ENCODE data around the gene WDR5B. TPM values are rescaled to one million over a fixed set of nuclear protein-coding genes. Genes with fewer than 3 reads are reported as not detected.

WDR5B gene
- total and polyA plus RNA-seq, 4 donors, result 2.8 to 7.5 (median 4.9) TPM

GRCh38 chr3:122403489-122403888 lies 12.4 kb downstream of the WDR5B start:
- H3K9me3 ChIP-seq (ENCODE audit: control insufficient read depth in 4 of 4, insufficient read depth in 3 of 4, low read length in 3 of 4), result no peaks in the 10 kb centered on the region
- H3K27me3 ChIP-seq (ENCODE audit: control insufficient read depth in 3 of 3, insufficient read depth in 3 of 3, low read length in 2 of 3), result no peaks in the 10 kb centered on the region
- DNase-seq, result no peak
- peaks cover 0 to 2% (median 0%) of the 10 kb centered on the region in 5 donors for H3K4me1 ChIP-seq (ENCODE audit: control insufficient read depth in 5 of 5, insufficient read depth in 5 of 5, low read length in 5 of 5)
- no peak overlapping the region for H3K9ac ChIP-seq (ENCODE audit: insufficient read depth in 1 of 2, low read length in 2 of 2)
- no peak overlapping the region for H3K4me3 ChIP-seq
- H3K36me3 ChIP-seq (ENCODE audit: control insufficient read depth in 4 of 4, insufficient read depth in 4 of 4, low read length in 4 of 4), result peaks cover 0 to 30% (median 16%) of the 10 kb centered on the region in 4 donors
- 88 to 91% methylated on average over 6 of the region's 6 CpGs for WGBS, 2 donors
- TF ChIP-seq CTCF (IDR thresholded peaks at IDR 0.05; ENCODE audit: control extremely low read depth, extremely low read depth), result no peak
- no peak overlapping the region for H3K27ac ChIP-seq (ENCODE audit: low read depth in 1 of 2, low read length in 1 of 2)
- no peak for ATAC-seq (ENCODE audit: insufficient read depth, low FRiP score)

GRCh38 chr3:122398920-122399319 lies 16.9 kb downstream of the WDR5B start:
- no peak for TF ChIP-seq CTCF (IDR thresholded peaks at IDR 0.05; ENCODE audit: control extremely low read depth, extremely low read depth)
- WGBS, 2 donors, result 97 to 98% methylated on average over 2 of the region's 2 CpGs
- Histone ChIP-seq H3K4me1 (ENCODE audit: control insufficient read depth in 5 of 5, insufficient read depth in 5 of 5, low read length in 5 of 5) (no peaks in the 10 kb centered on the region), H3K27ac (ENCODE audit: low read depth in 1 of 2, low read length in 1 of 2) (no peak overlapping the region), H3K9ac (ENCODE audit: insufficient read depth in 1 of 2, low read length in 2 of 2) (no peak overlapping the region), H3K4me3 (no peak overlapping the region), H3K36me3 (ENCODE audit: control insufficient read depth in 4 of 4, insufficient read depth in 4 of 4, low read length in 4 of 4) (peaks cover 0 to 17% (median 9%) of the 10 kb centered on the region in 4 donors), H3K27me3 (ENCODE audit: control insufficient read depth in 3 of 3, insufficient read depth in 3 of 3, low read length in 2 of 3) (no peaks in the 10 kb centered on the region), H3K9me3 (ENCODE audit: control insufficient read depth in 4 of 4, insufficient read depth in 3 of 4, low read length in 3 of 4) (no peaks in the 10 kb centered on the region)
- no peak for DNase-seq
- no peak for ATAC-seq (ENCODE audit: insufficient read depth, low FRiP score)

GRCh38 chr3:122397201-122397600 lies 18.7 kb downstream of the WDR5B start:
- no peak for TF ChIP-seq CTCF (IDR thresholded peaks at IDR 0.05; ENCODE audit: control extremely low read depth, extremely low read depth)
- Histone ChIP-seq H3K4me1 (ENCODE audit: control insufficient read depth in 5 of 5, insufficient read depth in 5 of 5, low read length in 5 of 5) (peaks cover 0 to 10% (median 0%) of the 10 kb centered on the region in 5 donors), H3K27me3 (ENCODE audit: control insufficient read depth in 3 of 3, insufficient read depth in 3 of 3, low read length in 2 of 3) (no peaks in the 10 kb centered on the region), H3K27ac (ENCODE audit: low read depth in 1 of 2, low read length in 1 of 2) (no peak overlapping the region), H3K4me3 (no peak overlapping the region), H3K9me3 (ENCODE audit: control insufficient read depth in 4 of 4, insufficient read depth in 3 of 4, low read length in 3 of 4) (no peaks in the 10 kb centered on the region), H3K36me3 (ENCODE audit: control insufficient read depth in 4 of 4, insufficient read depth in 4 of 4, low read length in 4 of 4) (peaks cover 0 to 5% (median 3%) of the 10 kb centered on the region in 4 donors), H3K9ac (ENCODE audit: insufficient read depth in 1 of 2, low read length in 2 of 2) (no peak overlapping the region)
- 88 to 94% methylated on average over 1 of the region's 1 CpG for WGBS, 2 donors
- ATAC-seq (ENCODE audit: insufficient read depth, low FRiP score) (no peak), DNase-seq (no peak)

GRCh38 chr3:122396511-122396910 lies 19.4 kb downstream of the WDR5B start:
- no peak for TF ChIP-seq CTCF (IDR thresholded peaks at IDR 0.05; ENCODE audit: control extremely low read depth, extremely low read depth)

More at GRCh38 chr3:122396511-122396910, 19.4 kb downstream of the WDR5B start:
- H3K9me3 ChIP-seq (ENCODE audit: control insufficient read depth in 4 of 4, insufficient read depth in 3 of 4, low read length in 3 of 4), result no peaks in the 10 kb centered on the region
- peaks cover 0 to 15% (median 0%) of the 10 kb centered on the region in 5 donors for H3K4me1 ChIP-seq (ENCODE audit: control insufficient read depth in 5 of 5, insufficient read depth in 5 of 5, low read length in 5 of 5)
- ATAC-seq (ENCODE audit: insufficient read depth, low FRiP score) (no peak), DNase-seq (no peak)
- no peak overlapping the region for H3K4me3 ChIP-seq
- no peaks in the 10 kb centered on the region for H3K27me3 ChIP-seq (ENCODE audit: control insufficient read depth in 3 of 3, insufficient read depth in 3 of 3, low read length in 2 of 3)
- H3K36me3 ChIP-seq (ENCODE audit: control insufficient read depth in 4 of 4, insufficient read depth in 4 of 4, low read length in 4 of 4), result peaks cover 0 to 5% (median 3%) of the 10 kb centered on the region in 4 donors
- H3K27ac ChIP-seq (ENCODE audit: low read depth in 1 of 2, low read length in 1 of 2), result no peak overlapping the region
- no peak overlapping the region for H3K9ac ChIP-seq (ENCODE audit: insufficient read depth in 1 of 2, low read length in 2 of 2)

Measured in lung (tissue), 12 donors.